Suprapubic skin (tissue), 4 donors: Measurements from ENCODE around the gene TMPRSS11A. TPM values are rescaled to one million over a fixed set of nuclear protein-coding genes. Genes with fewer than 3 reads are reported as not detected.

Experiments used
- DNase-seq, 2 donors: peaks; one replicate each; pipeline ENCODE4 v3.0.0-alpha.2; 2019; ENCODE audit warnings: low spot score in 2 of 2
- H3K27ac ChIP-seq: fragments of 200-600 bp; sonication (generic); one replicate; pipeline ENCODE4 v1.5.1; 2019
- H3K27me3 ChIP-seq: fragments of 200-600 bp; sonication (generic); one replicate; pipeline ENCODE4 v1.5.1; 2019
- H3K36me3 ChIP-seq: fragments of 200-600 bp; sonication (generic); one replicate; pipeline ENCODE4 v1.5.1; 2019
- H3K4me1 ChIP-seq: fragments of 200-600 bp; sonication (generic); one replicate; pipeline ENCODE4 v1.5.1; 2019
- H3K4me3 ChIP-seq: fragments of 200-600 bp; sonication (generic); one replicate; pipeline ENCODE4 v1.5.1; 2019; ENCODE audit warnings: mild to moderate bottlenecking
- H3K9me3 ChIP-seq: fragments of 200-600 bp; sonication (generic); one replicate; pipeline ENCODE4 v1.5.1; 2019
- CTCF ChIP-seq, 2 donors: fragments of 200-600 bp in 1 of 2; fragments of 450-650 bp in 1 of 2; sonication (generic) in 1 of 2; IDR thresholded peaks; one replicate each; pipeline ENCODE4 v1.5.1; 2016 to 2019; ENCODE audit warnings: antibody characterized with exemption in 2 of 2, mild to moderate bottlenecking in 1 of 2, moderate library complexity in 1 of 2
- EP300 ChIP-seq: sonication (generic); formaldehyde crosslinking; IDR thresholded peaks from one replicate; pipeline ENCODE4 v1.6.1; 2017; ENCODE audit warnings: antibody characterized with exemption
- POLR2A ChIP-seq, 2 donors: fragments of 450-650 bp; IDR thresholded peaks; one replicate each; pipeline ENCODE4 v1.6.1; 2017; ENCODE audit warnings: antibody characterized with exemption in 2 of 2, mild to moderate bottlenecking in 2 of 2, moderate library complexity in 2 of 2
- POLR2AphosphoS5 ChIP-seq, 3 donors: sonication (generic); formaldehyde crosslinking; IDR thresholded peaks; one replicate each; pipeline ENCODE4 v1.6.1; 2017; ENCODE audit warnings: antibody characterized with exemption in 3 of 3
- WGBS: methylation state at CpG from one replicate; pipeline ENCODE4 v1.1.5; 2018; 5-methylcytosine and 5-hydroxymethylcytosine counted together
- total RNA-seq, 4 donors: library from RNA; depleted of rRNA; stranded (reverse); fragments of >200 nt; gene quantifications; one replicate each; pipeline ENCODE4 v1.1.0, GENCODE V29; 2016

Gene TMPRSS11A
- total RNA-seq, 4 donors from 2014 or later, result not detected

GRCh38 chr4:67931256-67931655 lies 32.0 kb downstream of the TMPRSS11A start:
- H3K27ac ChIP-seq, result no peak overlapping the region
- no peak overlapping the region for H3K4me3 ChIP-seq
- H3K9me3 ChIP-seq, result no peaks in the 10 kb centered on the region
- WGBS, result 53% methylated on average over 3 of the region's 3 CpGs
- no peak for DNase-seq
- no peaks in the 10 kb centered on the region for H3K36me3 ChIP-seq
- no peaks in the 10 kb centered on the region for H3K27me3 ChIP-seq
- no peaks in the 10 kb centered on the region for H3K4me1 ChIP-seq
- TF ChIP-seq CTCF (IDR thresholded peaks at IDR 0.05) (no peak), POLR2A (IDR thresholded peaks at IDR 0.05) (no peak), POLR2AphosphoS5 (IDR thresholded peaks at IDR 0.05) (no peak), EP300 (no peak)

DNA sequence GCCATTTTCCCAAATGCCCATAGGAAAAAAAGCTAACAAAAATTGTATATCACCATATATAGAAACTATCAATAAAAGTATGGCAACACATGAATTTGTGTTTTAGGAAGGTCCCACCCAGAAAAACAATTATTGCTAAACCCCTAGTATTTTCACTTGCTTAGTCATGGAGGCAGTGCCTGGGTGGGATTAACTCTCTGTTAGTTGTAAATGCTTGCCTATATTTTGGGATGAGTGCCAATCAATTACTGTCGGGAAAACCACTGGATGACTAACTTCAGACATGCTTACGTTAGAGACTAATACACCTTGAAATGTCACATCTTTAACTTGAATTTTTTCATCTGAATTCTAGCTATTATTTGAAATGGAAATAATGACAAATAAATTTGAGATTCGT lies 33.9 kb downstream of the TMPRSS11A start:
- TF ChIP-seq POLR2AphosphoS5 (IDR thresholded peaks at IDR 0.05) (no peak), EP300 (no peak), CTCF (IDR thresholded peaks at IDR 0.05) (no peak), POLR2A (IDR thresholded peaks at IDR 0.05) (no peak)
- Histone ChIP-seq H3K36me3 (no peaks in the 10 kb centered on the region), H3K9me3 (no peaks in the 10 kb centered on the region), H3K27me3 (no peaks in the 10 kb centered on the region), H3K4me3 (no peak overlapping the region), H3K4me1 (no peaks in the 10 kb centered on the region), H3K27ac (no peak overlapping the region)
- WGBS, result 50% methylated on average over 3 of the region's 3 CpGs
- DNase-seq, result no peak

DNA sequence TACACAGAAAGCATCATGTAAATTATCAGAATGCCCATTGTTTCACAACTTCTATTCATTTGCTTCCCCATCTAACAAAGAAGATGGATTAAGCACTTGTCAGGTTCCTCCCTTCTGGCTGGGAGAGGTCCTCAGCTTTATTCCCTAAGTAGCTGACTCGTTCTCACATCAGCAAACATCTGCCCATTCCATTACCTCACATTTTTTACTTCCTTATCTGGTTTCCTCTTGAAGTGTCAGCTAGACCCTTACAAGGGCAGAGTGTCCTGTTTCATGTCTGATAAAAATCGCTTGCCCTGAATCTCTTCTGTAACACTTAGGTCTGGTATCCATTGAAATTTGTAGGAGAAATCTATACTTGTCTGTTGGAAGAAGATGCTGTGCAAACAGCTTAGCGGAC lies 34.7 kb downstream of the TMPRSS11A start:
- WGBS, result 52% methylated on average over 3 of the region's 3 CpGs

DNA sequence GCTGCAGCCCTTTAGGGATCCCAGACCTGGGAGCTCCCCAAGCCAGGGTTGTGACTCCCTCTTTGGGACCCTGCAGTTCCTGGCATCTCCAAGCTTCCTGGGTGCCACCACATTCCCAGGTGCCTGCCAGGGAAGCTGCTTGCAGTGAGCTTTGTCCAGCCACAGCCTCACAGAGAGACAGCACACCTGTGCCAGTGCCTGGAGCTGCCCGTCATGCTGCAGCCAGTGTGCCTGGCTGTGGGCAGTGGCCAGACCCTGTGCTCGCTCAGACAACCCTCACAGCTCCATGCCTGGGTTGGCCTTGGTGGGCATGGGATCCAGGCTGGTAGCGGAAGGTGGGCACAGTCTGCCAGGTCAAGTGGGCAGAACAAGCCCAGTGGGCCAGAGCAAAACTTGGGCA lies 36.0 kb downstream of the TMPRSS11A start:
- DNase-seq, result no peak
- no peak for TF ChIP-seq POLR2A (IDR thresholded peaks at IDR 0.05)
- no peak for TF ChIP-seq POLR2AphosphoS5 (IDR thresholded peaks at IDR 0.05)
- no peak for TF ChIP-seq CTCF (IDR thresholded peaks at IDR 0.05)
- TF ChIP-seq EP300, result no peak
- 100% methylated on average over 1 of the region's 3 CpGs for WGBS
- no peak overlapping the region for H3K27ac ChIP-seq
- H3K4me1 ChIP-seq, result no peaks in the 10 kb centered on the region
- H3K36me3 ChIP-seq, result no peaks in the 10 kb centered on the region
- no peak overlapping the region for H3K4me3 ChIP-seq
- H3K9me3 ChIP-seq, result no peaks in the 10 kb centered on the region
- H3K27me3 ChIP-seq, result no peaks in the 10 kb centered on the region

More for the DNA sequence above, 34.7 kb downstream of the TMPRSS11A start:
- Histone ChIP-seq H3K4me1 (no peaks in the 10 kb centered on the region), H3K27ac (no peak overlapping the region), H3K9me3 (no peaks in the 10 kb centered on the region), H3K36me3 (no peaks in the 10 kb centered on the region), H3K4me3 (no peak overlapping the region), H3K27me3 (no peaks in the 10 kb centered on the region)
- TF ChIP-seq POLR2A (IDR thresholded peaks at IDR 0.05) (no peak), CTCF (IDR thresholded peaks at IDR 0.05) (no peak), EP300 (no peak), POLR2AphosphoS5 (IDR thresholded peaks at IDR 0.05) (no peak)
- DNase-seq, result no peak

- Histone ChIP-seq H3K4me3 (no peak overlapping the region), H3K27me3 (no peaks in the 10 kb centered on the region), H3K36me3 (no peaks in the 10 kb centered on the region), H3K9me3 (no peaks in the 10 kb centered on the region), H3K27ac (no peak overlapping the region), H3K4me1 (no peaks in the 10 kb centered on the region)
- 95% methylated on average over 5 of the region's 7 CpGs for WGBS
- TF ChIP-seq POLR2AphosphoS5 (IDR thresholded peaks at IDR 0.05) (no peak), EP300 (no peak), POLR2A (IDR thresholded peaks at IDR 0.05) (no peak), CTCF (IDR thresholded peaks at IDR 0.05) (no peak)
- DNase-seq, result peak; percentile 49 to 76
These were observed 36.8 kb downstream of the TMPRSS11A start for GRCh38 chr4:67926485-67926884.
